SK-N-MC (cell line): ENCODE measurements around the gene SLC35F3.

Experiments
- EZH2 ChIP-seq: fragments of 200-600 bp; sonication (generic); IDR thresholded peaks from one replicate; pipeline ENCODE4 v1.6.1; 2017; ENCODE audit warnings: antibody characterized with exemption
- POLR2AphosphoS5 ChIP-seq: IDR thresholded peaks from 2 replicates; pipeline ENCODE4 v1.6.1; 2012; ENCODE audit warnings: mild to moderate bottlenecking, low read depth, low read length, borderline replicate concordance

GRCh38 chr1:234262007-234262753 is 357.7 kb downstream of the SLC35F3 start:
- TF ChIP-seq POLR2AphosphoS5 (no peak), EZH2 (no peak)
